Measurements from ENCODE around the gene ACOX3. TPM values are rescaled to one million over a fixed set of nuclear protein-coding genes. Genes with fewer than 3 reads are reported as not detected.
"Not testable (repeated sequence)": the region's sequence is repeated elsewhere in the genome, so short reads cannot be mapped to it uniquely, and the experiment has no call there.

The ACOX3 gene
- total RNA-seq, 4 donors from 2014 or later: 17.9 to 31.1 (median 22.5) TPM

DNA sequence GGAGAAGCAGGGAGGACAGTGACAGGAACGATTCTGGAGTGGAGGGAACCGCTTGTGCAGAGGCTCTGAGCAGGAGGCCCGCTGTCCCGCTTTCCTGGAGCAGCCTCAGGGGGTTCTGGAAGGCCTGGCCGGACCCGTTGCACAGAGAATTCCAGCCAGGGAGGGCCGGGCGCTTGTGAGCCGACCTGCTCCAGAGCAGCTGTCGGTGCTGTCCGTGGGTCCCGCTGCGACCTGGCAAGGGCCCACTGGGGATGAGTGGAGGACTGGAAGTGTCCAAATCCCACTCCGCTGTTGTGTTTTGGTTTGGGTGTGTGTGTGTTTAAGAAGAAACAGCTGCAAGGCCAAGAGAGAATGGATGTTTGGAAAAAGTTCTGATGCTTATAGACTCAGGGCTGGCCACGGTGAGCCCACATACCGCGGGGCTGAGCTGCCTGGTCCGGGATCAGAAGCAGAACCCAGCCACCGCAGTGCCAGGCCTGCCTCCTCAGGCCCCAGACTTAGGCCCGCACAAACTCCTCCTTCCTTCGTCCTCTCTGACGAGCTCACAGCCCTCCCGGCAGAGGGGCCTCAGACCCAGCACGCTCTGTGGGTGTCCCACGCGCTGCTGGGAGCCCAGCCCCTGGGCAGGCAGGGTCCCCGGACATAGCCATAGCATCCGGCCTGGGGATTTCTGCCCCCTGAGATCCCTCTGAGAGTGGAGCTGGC lies 97.1 kb downstream of the ACOX3 start:
- Histone ChIP-seq H3K9me3 (no peaks in the 10 kb centered on the region), H3K4me1 (peaks cover 9 to 13% of the 10 kb centered on the region in 2 donors), H3K4me3 (no peak overlapping the region), H3K36me3 (no peaks in the 10 kb centered on the region), H3K27me3 (no peaks in the 10 kb centered on the region), H3K27ac (peak overlapping the region; percentile 71 to 81)
- intact Hi-C loops (cut with DNase I; ENCODE audit: low total_unique reads): no loop called here
- TF ChIP-seq POLR2A (IDR thresholded peaks at IDR 0.05): no peak
- no peak for TF ChIP-seq CTCF (IDR thresholded peaks at IDR 0.05)
- DNase-seq: peak in 1 of 2 donors; percentile 45

GRCh38 chr4:8342651-8343261 lies 97.8 kb downstream of the ACOX3 start:
- Histone ChIP-seq H3K36me3 (no peaks in the 10 kb centered on the region), H3K27me3 (no peaks in the 10 kb centered on the region), H3K4me3 (no peak overlapping the region), H3K27ac (peak overlapping the region; percentile 71 to 81), H3K4me1 (peaks cover 9 to 13% of the 10 kb centered on the region in 2 donors), H3K9me3 (no peaks in the 10 kb centered on the region)
- intact Hi-C loops (cut with DNase I; ENCODE audit: low total_unique reads): no loop called here
- no peak for DNase-seq
- TF ChIP-seq POLR2A (IDR thresholded peaks at IDR 0.05) (no peak), CTCF (IDR thresholded peaks at IDR 0.05) (no peak)

GRCh38 chr4:8341691-8342090 lies 98.8 kb downstream of the ACOX3 start:
- Histone ChIP-seq H3K4me1 (peaks cover 9 to 13% of the 10 kb centered on the region in 2 donors), H3K36me3 (no peaks in the 10 kb centered on the region), H3K4me3 (no peak overlapping the region), H3K9me3 (no peaks in the 10 kb centered on the region), H3K27me3 (no peaks in the 10 kb centered on the region), H3K27ac (peak overlapping the region; percentile 71 to 81)
- intact Hi-C loops (cut with DNase I; ENCODE audit: low total_unique reads): no loop called here
- TF ChIP-seq POLR2A (IDR thresholded peaks at IDR 0.05): no peak
- TF ChIP-seq CTCF (IDR thresholded peaks at IDR 0.05): no peak
- DNase-seq: peak; percentile 68

DNA sequence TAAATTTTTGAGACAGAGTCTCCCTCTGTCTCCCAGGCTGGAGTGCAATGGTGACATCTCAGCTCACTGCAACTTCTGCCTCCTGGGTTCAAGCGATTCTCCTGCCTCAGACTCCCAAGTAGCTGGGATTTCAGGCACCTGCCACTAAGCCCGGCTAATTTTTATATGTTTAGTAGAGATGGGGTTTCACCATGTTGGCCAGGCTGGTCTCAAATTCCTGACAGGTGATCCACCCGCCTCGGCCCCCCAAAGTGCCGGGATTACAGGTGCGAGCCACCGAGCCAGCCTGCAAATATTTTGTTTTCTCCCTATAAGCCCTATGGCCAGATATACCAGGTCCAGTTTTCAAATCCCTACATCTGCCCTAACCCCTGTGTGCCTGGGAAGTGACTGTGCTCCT lies 99.2 kb downstream of the ACOX3 start:
- Histone ChIP-seq H3K27ac (peak overlapping the region; percentile 71 to 81), H3K4me1 (peaks cover 9 to 13% of the 10 kb centered on the region in 2 donors)
- H3K36me3 ChIP-seq; DNase-seq; H3K9me3 ChIP-seq; H3K27me3 ChIP-seq; H3K4me3 ChIP-seq; intact Hi-C loops (cut with DNase I; ENCODE audit: low total_unique reads): not testable (repeated sequence)

DNA sequence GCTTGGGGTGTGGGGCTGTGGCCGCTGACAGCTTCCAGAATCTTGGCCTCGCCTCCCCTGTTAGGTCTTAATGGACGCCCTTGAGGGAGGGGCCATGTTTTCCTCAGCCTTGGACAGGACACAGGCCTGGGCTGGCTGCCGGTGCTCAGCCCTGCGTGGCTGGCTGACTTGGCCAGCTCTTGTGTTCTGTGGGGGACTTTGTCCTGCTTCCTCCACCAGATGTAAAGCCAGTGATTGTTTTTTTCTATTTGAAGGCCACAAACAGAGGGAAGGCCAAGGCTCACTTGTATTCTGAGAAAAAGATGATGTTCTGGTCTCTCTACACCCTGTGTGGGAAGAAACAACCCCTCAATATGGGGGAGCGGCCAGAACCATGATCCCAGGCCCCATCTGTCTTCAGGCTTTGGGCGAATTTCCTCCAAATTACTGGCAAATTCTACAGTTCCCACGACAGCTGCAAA lies 99.7 kb downstream of the ACOX3 start:
- no peaks in the 10 kb centered on the region for H3K36me3 ChIP-seq
- peak; percentile 84 to 90 for DNase-seq
- peaks cover 9 to 13% of the 10 kb centered on the region in 2 donors for H3K4me1 ChIP-seq
- no peak overlapping the region for H3K4me3 ChIP-seq
- TF ChIP-seq POLR2A (IDR thresholded peaks at IDR 0.05): no peak
- TF ChIP-seq CTCF (IDR thresholded peaks at IDR 0.05): peak in 1 of 4 experiments; percentile 6
- no peaks in the 10 kb centered on the region for H3K9me3 ChIP-seq
- intact Hi-C loops (cut with DNase I; ENCODE audit: low total_unique reads): no loop called here
- no peaks in the 10 kb centered on the region for H3K27me3 ChIP-seq
- H3K27ac ChIP-seq: peak overlapping the region; percentile 71 to 81
